Ishikawa (cell line): ENCODE measurements around the gene SGCD.

Experiments
- CEBPB ChIP-seq: IDR thresholded peaks from 2 replicates; pipeline ENCODE4 v1.6.1; 2012
- CREB1 ChIP-seq: IDR thresholded peaks from 2 replicates; pipeline ENCODE4 v1.6.1; 2012; ENCODE audit warnings: low read depth
- EGR1 ChIP-seq: IDR thresholded peaks from 2 replicates; pipeline ENCODE4 v1.6.1; 2012
- EP300 ChIP-seq: IDR thresholded peaks from 2 replicates; pipeline ENCODE4 v1.6.1; 2012; ENCODE audit warnings: borderline replicate concordance
- FOXM1 ChIP-seq: IDR thresholded peaks from 2 replicates; pipeline ENCODE4 v1.6.1; 2012; ENCODE audit warnings: low read depth, borderline replicate concordance
- MAX ChIP-seq: IDR thresholded peaks from 2 replicates; pipeline ENCODE4 v1.6.1; 2012
- NFIC ChIP-seq: IDR thresholded peaks from 2 replicates; pipeline ENCODE4 v1.6.1; 2012
- RAD21 ChIP-seq: IDR thresholded peaks from 2 replicates; pipeline ENCODE4 v1.6.1; 2012; ENCODE audit warnings: low read depth
- REST ChIP-seq: IDR thresholded peaks from 2 replicates; pipeline ENCODE4 v1.6.1; 2012; ENCODE audit warnings: low read depth, mild to moderate bottlenecking
- TAF1 ChIP-seq: IDR thresholded peaks from 2 replicates; pipeline ENCODE4 v1.6.1; 2012; ENCODE audit warnings: low read depth, mild to moderate bottlenecking
- TCF12 ChIP-seq: IDR thresholded peaks from 2 replicates; pipeline ENCODE4 v1.6.1; 2012; ENCODE audit warnings: low read depth
- TEAD4 ChIP-seq: IDR thresholded peaks from 2 replicates; pipeline ENCODE4 v1.6.1; 2012
- USF1 ChIP-seq: IDR thresholded peaks from 2 replicates; pipeline ENCODE4 v1.6.1; 2012
- YY1 ChIP-seq: IDR thresholded peaks from 2 replicates; pipeline ENCODE4 v1.6.1; 2012; ENCODE audit warnings: low read depth
- ZBTB7A ChIP-seq: IDR thresholded peaks from 2 replicates; pipeline ENCODE4 v1.6.1; 2012; ENCODE audit warnings: low read depth

Gene SGCD

GRCh38 chr5:156621719-156622118, 294.8 kb downstream of the SGCD start:
- no peak for TF ChIP-seq RAD21
- TF ChIP-seq EP300: no peak
- no peak for TF ChIP-seq CEBPB
- no peak for TF ChIP-seq TCF12
- TF ChIP-seq TAF1: no peak
- no peak for TF ChIP-seq MAX
- TF ChIP-seq NFIC: no peak
- TF ChIP-seq YY1: no peak
- no peak for TF ChIP-seq EGR1
- TF ChIP-seq CREB1: no peak
- no peak for TF ChIP-seq USF1
- no peak for TF ChIP-seq REST
- TF ChIP-seq TEAD4: no peak
- no peak for TF ChIP-seq FOXM1
- TF ChIP-seq ZBTB7A: no peak

GRCh38 chr5:156623381-156624040, 296.5 kb downstream of the SGCD start:
- no peak for TF ChIP-seq CREB1
- TF ChIP-seq TAF1: no peak
- no peak for TF ChIP-seq USF1
- TF ChIP-seq NFIC: no peak
- no peak for TF ChIP-seq TEAD4
- no peak for TF ChIP-seq REST
- TF ChIP-seq YY1: no peak
- TF ChIP-seq EGR1: no peak
- TF ChIP-seq TCF12: no peak

- TF ChIP-seq TEAD4 (no peak), TAF1 (no peak), FOXM1 (no peak), TCF12 (no peak), MAX (no peak), USF1 (no peak), CEBPB (no peak), CREB1 (no peak), ZBTB7A (no peak), RAD21 (no peak), EP300 (no peak), REST (no peak), NFIC (no peak), YY1 (no peak), EGR1 (no peak)
Measured at GRCh38 chr5:156624686-156625085, 297.7 kb downstream of the SGCD start.

GRCh38 chr5:156628421-156628820, 301.5 kb downstream of the SGCD start:
- no peak for TF ChIP-seq REST
- no peak for TF ChIP-seq TEAD4
- no peak for TF ChIP-seq TCF12
- no peak for TF ChIP-seq CREB1
- no peak for TF ChIP-seq YY1
- no peak for TF ChIP-seq EP300
- TF ChIP-seq TAF1: no peak
- TF ChIP-seq ZBTB7A: no peak
- TF ChIP-seq FOXM1: no peak
